ENCODE measurements around the gene RB1.
"Not testable (repeated sequence)": the region's sequence is repeated elsewhere in the genome, so short reads cannot be mapped to it uniquely, and the experiment has no call there.

- TF ChIP-seq POLR2A (IDR thresholded peaks at IDR 0.05; ENCODE audit: low read depth); POLR2AphosphoS5 (IDR thresholded peaks at IDR 0.05); CTCF (IDR thresholded peaks at IDR 0.05); EP300 (IDR thresholded peaks at IDR 0.05): not testable (repeated sequence)
These were observed 123.3 kb downstream of the RB1 start for GRCh38 chr13:48426755-48427298.
